GM21576 (cell line): ENCODE data around the gene IQGAP2.
"Not testable (repeated sequence)": the region's sequence is repeated elsewhere in the genome, so short reads cannot be mapped to it uniquely, and the experiment has no call there.

Experiments
- ATAC-seq: cut with Tn5 transposase; IDR thresholded peaks from one replicate; pipeline ENCODE4 v1.9.1; 2021; ENCODE audit warnings: mild to moderate bottlenecking, moderate library complexity; ENCODE audit not compliant: unreplicated experiment

IQGAP2 gene

DNA sequence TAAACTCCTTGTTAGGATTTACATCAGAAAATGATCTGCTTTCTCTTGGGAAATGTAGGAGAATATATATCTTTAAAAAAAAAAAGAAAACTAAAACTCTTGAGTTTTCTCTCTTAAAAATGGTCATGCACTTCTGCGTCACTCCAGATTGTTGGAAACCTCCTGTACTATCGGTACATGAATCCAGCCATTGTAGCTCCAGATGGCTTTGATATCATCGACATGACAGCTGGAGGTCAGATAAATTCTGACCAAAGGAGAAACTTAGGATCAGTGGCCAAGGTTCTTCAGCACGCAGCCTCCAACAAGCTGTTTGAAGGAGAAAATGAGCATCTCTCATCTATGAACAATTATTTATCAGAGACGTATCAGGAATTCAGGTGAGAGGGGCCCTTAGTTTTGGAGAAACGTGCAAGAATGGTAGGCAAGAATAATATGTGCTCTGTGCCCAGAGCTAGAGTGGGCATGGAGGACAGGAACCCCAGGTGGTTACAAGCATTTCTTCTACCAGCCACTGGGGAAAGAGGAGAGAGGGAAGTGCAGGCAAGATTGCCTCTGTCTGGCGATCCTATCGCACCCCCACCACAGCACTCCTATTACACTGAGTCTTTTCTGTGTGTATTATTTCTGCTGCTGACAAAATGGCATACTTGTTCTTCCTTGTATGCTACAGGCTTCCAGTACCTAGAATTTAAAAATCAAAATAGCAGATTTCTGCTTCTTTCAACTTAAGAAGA is 271.4 kb downstream of the IQGAP2 start:
- ATAC-seq = no peak

GRCh38 chr5:76675364-76675763 is 272.3 kb downstream of the IQGAP2 start:
- ATAC-seq = no peak

GRCh38 chr5:76677849-76678472 is 274.9 kb downstream of the IQGAP2 start:
- ATAC-seq = no peak

GRCh38 chr5:76679231-76679630 is 276.1 kb downstream of the IQGAP2 start:
- ATAC-seq = no peak

GRCh38 chr5:76680826-76681225 is 277.7 kb downstream of the IQGAP2 start:
- not testable (repeated sequence) for ATAC-seq

- no peak for ATAC-seq
These were observed 278.2 kb downstream of the IQGAP2 start for GRCh38 chr5:76681287-76681686.

- no peak for ATAC-seq
These were observed 279.3 kb downstream of the IQGAP2 start for GRCh38 chr5:76682387-76682786.

DNA sequence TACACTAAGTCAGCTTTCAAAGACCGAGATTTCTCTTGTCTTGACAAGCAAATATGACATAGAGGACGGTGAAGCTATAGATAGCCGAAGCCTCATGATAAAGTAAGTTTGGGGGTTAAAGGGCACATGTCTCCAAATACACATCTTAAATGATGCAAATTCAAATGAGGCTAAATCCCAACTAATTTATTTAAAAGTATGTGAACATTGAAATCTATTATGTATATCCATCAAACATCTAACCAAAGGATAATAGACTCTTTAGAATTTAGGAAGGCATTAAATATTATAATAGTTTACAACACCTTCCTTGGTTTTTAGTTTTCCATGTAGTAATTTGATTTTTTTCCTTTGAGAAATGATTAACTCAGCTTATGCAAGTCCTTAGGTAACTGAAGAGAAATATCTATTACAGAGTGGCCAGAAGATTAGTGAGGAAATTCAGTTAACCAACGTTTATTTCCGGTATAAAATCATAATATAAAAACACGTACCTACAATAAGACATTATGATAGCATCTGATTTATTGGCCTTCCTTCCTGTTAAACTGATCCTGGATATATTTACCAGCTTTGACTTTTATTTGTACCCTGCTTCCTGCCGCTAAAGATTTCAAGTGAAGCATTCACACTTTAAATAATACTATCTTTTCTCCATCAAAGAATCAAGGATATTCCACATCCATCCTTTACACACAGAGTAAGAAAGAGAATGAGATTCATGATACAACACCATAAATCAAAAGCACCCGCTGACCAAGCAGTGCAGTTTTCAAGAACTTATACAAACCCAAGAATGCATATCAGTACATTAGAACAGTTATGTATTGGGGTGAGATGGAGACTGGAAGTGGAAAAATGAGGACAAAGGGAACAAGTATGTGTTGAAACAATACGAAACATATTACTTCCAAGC is 281.0 kb downstream of the IQGAP2 start:
- ATAC-seq = no peak

DNA sequence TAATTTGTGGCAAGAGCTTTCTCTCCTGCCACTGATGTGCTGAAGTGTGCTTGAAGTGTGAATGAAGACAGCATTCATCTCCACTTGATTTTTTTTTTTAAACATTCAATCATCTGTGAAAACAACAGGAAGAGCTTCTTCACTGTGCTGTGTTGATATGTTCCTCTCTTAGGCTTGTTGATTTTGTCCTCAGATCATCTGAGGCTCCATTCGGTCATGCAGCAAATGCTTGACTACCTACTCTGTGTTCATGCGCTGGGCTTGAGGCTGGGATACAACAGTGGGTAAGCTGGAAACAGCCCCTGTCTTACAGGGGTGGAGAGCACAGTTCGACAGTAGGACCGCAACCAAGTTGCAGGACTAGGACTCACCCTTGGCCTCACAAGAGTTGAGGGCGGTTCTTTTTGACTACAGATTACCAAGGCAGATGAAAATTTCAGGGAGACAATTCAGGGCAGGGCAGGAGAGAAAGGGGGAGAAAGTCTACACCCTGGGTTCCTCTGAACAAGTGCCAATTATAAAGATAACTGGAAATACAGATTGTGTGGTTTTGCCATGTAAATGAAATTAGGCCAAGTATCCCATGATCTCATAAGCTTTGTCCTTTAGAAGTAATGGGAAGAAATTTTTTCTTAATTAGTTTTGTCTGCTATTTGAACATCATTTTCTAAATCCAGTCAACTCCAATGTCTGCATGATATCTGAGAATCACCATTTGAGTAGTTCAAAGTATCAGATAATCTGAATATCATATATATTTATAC is 281.9 kb downstream of the IQGAP2 start:
- ATAC-seq = no peak

GRCh38 chr5:76685704-76686103 is 282.6 kb downstream of the IQGAP2 start:
- ATAC-seq = no peak

GRCh38 chr5:76688212-76688611 is 285.1 kb downstream of the IQGAP2 start:
- ATAC-seq = no peak

GRCh38 chr5:76688836-76689235 is 285.8 kb downstream of the IQGAP2 start:
- ATAC-seq = no peak

DNA sequence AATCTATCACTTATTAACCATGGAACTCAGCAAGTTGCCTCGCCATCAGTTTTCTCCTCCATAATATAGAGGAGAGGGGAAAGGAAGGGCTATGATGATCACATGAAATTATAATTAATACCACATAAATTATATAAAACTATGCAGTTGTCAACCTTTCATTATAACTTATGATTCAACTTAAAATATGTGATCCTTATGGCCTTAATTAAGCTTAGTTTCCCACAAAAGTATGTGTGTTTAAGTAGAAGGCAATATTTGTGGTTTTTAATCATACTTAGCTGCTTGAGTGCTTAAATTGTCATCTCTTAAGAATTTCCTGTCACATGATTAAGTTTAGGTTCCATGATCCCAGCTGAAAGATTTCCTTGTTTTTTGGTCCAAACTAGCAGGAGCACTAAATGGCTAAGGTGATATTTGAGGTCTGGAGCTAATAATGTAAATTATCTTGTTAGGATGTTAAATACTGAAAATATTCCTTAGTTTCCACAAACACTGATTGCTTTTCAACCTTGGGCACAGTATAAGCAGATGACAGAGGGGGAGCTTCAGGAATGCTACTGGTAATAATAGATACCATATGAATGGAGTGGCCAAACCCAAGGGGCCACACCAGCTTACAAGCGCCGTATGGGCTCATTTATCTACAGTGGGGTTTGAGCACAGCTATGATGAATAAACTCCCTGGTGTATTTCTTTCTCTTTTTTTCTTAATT is 286.4 kb downstream of the IQGAP2 start:
- ATAC-seq = no peak

- no peak for ATAC-seq
These were observed 287.1 kb downstream of the IQGAP2 start for GRCh38 chr5:76690037-76690679.

DNA sequence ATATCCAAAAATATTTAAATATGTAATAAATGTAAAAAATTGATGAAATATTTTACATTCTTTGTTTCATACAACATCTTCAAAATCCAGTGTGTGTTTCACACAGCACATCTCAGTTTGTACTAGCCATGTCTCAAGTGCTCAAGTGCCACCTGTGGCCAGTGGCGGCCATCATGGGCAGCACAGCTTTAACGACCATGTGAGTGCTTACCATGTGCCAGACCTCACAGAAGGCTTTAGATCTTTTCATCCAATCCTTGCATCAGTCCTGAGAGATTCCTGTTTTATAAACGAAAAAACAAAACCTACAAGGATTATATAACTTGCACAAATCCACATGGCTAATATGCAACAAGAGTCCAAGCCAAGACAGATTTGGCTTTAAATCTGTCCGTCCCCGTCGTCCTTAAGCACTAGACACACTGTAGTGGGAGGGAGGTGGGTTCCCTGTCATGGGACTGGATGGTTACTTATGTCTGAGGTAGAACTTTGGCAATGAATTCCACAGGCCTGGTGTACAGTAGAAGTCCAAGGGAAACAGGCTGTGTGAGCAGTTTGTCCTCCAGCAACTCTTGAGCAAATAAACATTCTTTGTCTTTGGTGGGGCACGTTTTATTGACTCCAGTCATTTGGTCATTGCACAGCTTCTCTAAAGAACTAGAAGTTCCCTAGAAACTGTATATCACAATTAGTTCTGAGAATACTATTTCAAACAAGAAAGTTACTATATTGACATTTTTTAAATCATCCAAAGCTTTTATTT is 287.8 kb downstream of the IQGAP2 start:
- no peak for ATAC-seq

DNA sequence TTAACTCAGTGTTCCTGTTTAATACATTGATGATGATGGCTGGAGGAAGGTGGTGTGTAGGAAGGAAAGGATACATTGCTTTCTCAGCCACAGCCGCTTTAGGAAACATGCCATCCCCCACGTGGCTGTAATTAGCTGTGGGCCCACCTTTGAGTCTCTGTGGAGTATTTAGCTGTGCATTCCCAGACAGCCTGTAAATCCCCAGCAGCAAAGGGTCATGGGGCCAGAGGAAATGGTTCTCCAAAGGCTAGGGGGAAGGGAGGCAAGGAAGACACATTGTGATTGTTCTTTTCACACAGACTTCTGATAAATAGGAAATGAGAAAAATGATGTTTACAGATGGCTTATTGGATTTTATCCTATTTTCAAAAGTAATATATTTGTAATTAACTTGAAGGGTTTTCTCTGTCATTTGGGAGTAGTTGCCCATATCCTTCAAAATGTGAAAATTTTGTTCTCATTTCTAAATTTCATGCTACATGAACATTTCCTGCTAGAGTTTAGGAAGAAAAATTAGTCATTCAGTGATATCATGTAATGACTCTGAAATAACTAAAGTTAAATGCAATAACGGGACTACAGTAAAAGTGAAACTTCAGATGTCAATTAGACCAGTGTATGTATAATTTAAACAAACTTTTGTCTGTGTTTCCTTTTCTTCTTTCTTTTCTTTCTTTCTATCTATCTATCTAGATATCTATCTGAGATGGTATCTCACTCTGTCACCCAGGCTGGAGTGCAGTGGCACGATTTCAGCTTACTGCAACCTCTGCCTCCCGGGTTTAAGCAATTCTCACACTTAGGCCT is 288.6 kb downstream of the IQGAP2 start:
- ATAC-seq = no peak

DNA sequence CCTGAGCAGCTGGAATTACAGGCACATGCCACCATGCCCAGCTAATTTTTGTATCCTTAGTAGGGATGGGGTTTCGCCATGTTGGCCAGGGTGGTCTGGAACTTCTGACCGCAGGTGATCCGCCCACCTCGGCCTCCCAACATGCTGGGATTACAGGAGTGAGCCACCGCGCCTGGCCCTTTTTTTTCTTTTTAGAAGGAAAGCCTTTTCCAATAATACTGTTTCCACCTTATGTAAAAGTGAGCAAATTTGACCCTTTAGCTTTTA is 289.1 kb downstream of the IQGAP2 start:
- no peak for ATAC-seq

- no peak for ATAC-seq
These were observed 289.6 kb downstream of the IQGAP2 start for GRCh38 chr5:76692651-76693050.
